Astrocyte of the hippocampus (primary cell): ENCODE results near the gene GMFB.

Source experiments
- DNase-seq: peaks from one replicate; pipeline ENCODE4 v3.0.0; 2011; ENCODE audit warnings: low read depth, low spot score

The GMFB gene

DNA sequence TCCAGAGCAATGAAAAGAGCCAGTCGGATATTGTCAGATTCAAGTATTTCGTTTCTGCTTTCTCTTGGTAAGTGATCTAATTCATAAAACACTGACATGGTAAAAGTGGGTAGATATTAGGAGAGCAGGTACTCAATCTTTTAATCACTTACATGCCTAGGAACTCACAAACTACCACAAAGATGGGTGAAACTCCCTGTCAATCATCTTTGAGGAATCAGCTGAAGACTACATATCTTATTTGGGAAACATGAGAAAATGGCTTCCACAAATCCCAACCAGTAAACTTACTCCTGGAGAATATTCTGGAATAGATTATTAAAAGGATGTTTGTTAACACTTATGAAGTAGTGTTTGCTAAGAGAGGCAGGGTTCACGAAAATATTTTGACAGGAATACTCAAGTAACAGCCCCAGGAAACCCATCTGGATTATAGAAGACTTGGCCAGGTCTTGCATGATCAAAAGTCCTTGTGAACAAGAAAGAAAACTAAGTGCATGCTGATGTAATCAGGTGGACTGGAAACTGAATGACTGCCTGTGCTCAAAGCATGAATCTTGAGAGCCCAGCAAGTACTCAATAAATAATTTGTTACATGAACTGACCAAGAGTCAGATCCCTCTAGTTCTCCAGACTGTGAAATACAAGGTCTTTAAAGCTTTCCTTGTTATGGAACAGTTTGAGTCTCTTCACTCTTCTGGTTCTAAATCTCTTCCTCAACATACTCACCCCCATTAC is 63.1 kb downstream of the GMFB start:
- DNase-seq: no peak

DNA sequence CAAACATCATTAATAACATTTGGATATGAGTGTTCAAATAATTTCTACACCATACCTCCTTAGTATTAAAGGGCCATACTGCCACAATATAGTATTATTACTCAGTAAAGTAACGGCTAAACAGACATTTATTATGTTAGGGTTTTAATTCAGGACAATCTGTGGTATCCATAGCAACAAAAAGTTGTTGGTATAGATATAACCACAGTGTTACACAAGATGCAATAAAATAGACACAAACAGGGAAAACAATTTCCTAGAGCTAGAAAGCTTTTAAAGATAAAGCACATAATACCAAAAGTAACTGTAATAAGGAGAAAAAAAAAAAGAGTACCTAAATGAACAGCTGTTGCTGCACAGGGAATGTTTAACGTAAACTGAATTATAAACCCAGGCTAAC is 63.7 kb downstream of the GMFB start:
- DNase-seq: no peak
